MV-4-11 (cell line): ENCODE data around the gene MINDY3.
"Not testable (repeated sequence)": the region's sequence is repeated elsewhere in the genome, so short reads cannot be mapped to it uniquely, and the experiment has no call there.

Experiments used
- DNase-seq: peaks from one replicate; lab custom pipeline; 2025; lab: John Stamatoyannopoulos, UW

The MINDY3 gene

GRCh38 chr10:15859906-15860691, at the start of gene MINDY3:
MINDY3 (minus strand) TSS chr10:15860507; CDS start chr10:15860299, 208 bp downstream.
- peak; percentile 82 for DNase-seq

DNA sequence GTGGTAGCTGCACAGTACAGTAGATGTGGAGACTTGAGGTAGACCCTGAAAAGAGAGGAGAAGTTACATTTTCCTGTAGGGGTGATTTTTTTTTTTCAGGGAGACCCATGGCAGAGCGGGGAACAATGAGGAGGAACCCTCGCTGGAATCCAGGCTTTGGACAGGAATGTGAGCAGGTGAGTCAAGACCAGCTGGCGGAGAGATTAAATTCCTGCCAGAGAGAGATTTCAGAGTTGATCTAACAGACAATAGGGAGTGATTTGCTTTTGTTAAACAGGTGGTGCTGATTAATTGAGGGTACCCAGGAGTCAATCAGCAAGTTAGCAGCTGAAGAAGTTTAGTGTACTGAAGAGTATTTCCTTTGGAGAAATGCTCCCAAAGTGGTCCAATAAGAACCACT, 41.6 kb upstream of the MINDY3 start:
- DNase-seq, result no peak

DNA sequence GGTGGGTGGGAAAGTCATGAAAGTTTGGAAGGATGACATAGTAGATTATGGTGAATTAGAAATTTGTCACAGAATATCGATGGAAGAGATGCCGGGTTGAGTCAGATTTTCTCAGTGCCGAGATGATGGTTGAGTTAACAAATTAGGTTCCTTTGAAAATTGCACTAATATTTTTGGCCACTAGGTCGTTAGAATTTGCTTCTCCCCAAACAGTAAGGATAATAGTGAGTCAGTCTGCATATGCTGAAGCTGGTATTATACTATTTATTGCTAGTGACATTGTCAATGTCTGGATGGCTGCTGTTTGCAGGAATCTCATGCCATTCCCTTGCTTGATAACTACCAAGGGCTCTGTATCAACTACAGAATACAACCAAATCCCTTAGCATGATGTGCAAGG, 37.7 kb upstream of the MINDY3 start:
- DNase-seq, result no peak

DNA sequence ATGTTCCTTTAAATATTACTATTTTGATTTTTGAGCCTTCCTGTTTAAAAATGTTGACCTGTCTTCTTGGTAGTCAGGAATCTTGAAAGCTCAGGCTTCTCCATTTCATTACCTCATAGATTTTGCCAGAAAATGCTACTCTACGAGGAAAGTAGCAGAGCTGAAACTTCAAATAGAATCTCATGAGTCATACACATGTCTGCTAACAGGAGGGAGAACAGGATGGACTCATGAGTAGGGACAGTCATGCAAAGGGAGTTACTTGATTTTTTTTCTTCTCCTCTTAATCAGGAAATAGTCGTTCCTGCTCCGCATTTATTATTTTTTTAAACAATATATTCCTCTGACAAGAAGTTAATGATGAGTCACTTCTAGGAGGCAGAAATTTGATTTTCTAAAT, 37.0 kb upstream of the MINDY3 start:
- DNase-seq, result no peak

GRCh38 chr10:15896654-15897053, 36.3 kb upstream of the MINDY3 start:
- DNase-seq, result no peak

DNA sequence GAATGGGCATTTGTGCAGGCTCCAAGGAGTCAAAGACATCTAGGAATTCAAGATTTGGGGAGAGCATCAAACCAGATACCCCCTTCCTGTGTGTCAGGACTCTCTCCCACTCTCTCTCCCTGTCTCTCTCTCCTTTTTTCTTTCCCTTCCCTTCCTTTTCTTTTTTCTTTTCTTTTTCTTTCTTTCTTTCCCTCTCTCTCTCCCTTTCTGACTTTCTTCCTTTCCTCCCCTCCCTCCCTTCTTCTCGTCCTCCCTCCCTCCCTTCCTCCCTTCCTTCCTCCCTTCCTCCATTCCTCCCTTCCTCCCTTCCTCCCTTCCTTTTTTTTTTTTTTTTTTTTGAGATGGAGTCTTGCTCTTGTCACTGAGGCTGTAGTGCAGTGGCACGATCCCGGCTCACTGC, 24.1 kb upstream of the MINDY3 start:
- DNase-seq, result no peak

GRCh38 chr10:15881542-15881941, 21.2 kb upstream of the MINDY3 start:
- no peak for DNase-seq

DNA sequence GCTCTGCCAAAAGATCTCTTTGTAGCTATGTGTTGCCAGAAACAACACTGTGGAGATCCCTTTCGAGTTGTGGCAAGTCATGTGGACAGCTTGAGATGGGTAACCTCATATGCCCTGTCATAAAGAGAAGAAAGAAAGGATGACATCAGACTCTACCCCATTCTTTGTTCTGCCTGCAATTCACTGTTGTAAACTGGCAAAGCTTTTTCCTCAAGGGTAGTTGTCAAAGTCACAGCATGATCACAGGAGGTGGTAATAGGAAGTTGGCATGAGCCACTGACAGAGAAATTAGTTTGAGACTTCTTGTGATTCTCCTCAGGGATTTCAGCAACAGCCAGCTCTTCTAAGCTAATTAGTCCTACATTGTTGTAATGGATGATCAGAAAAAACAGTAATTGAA, 19.4 kb upstream of the MINDY3 start:
- peak; percentile 8 for DNase-seq

DNA sequence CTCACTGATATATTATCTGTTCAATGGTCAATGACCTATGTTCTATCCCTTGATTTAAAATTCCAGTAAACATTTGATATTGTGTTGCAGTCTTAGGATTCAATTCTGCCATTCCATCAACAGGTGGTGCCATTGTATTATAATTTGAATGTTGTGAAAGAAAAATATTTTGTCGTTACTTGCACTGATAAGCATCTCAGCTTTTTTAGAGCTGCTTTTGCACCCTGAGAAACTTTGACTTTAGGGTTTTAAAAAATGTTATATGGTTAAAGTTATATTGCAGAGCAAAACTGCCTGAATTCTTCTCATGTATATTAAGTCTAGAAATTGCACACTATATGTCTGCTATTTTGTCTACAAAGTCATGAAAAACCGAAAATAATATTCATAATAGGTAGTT, 18.8 kb upstream of the MINDY3 start:
- DNase-seq, result peak; percentile 21

DNA sequence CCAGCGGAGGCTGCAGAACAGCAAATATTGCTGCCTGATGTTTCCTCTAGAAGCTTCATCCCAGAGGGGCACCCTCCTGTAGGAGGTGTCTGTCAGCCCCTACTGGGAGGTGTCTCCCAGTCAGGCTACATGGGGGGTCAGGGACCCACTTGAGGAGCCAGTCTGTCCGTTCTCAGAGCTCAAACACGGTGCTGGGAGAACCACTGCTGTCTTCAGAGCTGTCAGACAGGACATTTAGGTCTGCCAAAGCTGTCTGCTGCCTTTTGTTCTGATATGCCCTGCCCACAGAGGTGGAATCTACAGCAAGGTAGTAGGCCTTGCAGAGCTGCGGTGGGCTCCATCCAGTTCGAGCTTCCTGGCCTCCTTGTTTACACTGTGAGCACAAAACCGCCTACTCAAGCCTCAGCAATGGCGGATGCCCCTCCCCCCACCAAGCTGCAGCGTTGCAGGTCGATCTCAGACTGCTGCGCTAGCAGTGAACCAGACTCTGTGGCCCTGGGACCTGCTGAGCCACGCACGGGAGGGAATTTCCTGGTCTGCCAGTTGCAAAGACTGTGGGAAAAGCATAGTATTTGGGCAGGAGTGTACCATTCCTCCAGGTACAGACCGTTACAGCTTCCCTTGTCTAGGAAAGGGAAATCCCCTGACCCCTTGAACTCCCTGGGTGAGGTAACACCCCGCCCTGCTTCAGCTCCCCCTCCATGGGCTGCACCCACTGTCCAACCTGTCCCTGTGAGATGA, 17.7 kb upstream of the MINDY3 start:
- no peak for DNase-seq

DNA sequence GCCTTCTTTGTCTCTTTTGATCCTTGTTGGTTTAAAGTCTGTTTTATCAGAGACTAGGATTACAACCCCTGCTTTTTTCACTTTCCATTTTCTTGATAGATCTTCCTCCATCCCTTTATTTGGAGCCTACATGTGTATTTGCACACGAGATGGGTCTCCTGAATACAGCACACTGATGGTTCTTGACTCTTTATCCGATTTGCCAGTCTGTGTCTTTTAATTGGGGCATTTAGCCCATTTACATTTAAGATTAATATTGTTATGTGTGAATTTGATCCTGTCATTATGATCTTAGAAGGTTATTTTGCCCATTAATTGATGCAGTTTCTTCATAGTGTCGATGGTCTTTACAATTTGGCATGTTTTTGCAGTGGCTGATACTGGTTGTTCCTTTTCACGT, 16.0 kb upstream of the MINDY3 start:
- not testable (repeated sequence) for DNase-seq

DNA sequence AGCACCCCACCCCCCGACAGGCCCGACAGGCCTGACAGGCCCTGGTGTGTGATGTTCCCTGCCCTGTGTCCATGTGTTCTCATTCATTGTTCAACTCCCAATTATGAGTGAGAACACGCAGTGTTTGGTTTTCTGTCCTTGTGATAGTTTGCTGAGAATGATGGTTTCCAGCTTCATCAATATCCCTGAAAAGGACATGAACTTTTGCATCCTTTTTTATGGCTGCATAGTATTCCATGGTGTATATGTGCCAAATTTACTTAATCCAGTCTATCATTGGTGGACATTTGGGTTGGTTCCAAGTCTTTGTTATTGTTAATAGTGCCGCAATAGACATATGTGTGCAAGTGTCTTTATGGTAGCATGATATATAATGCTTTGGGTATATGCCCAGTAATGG, 12.3 kb upstream of the MINDY3 start:
- DNase-seq, result not testable (repeated sequence)

DNA sequence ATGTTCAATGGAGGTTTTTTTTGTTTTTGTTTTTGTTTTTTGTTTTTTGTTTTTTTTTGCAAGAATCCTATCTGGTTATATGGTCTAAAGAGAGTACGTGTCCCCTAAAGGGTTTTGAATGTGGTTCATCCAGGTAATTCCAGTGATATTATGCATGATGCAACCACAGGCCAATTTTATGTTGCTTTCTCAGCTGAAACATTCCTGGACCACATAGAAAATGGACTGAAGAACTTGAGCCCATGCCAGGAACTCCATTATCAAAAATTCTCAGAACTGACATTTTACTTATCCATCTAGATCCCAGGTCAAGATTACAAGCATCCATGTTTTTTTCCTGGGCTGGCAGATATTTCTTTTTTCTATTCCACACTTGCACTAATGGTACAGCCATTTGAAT, 11.5 kb upstream of the MINDY3 start:
- DNase-seq, result no peak

DNA sequence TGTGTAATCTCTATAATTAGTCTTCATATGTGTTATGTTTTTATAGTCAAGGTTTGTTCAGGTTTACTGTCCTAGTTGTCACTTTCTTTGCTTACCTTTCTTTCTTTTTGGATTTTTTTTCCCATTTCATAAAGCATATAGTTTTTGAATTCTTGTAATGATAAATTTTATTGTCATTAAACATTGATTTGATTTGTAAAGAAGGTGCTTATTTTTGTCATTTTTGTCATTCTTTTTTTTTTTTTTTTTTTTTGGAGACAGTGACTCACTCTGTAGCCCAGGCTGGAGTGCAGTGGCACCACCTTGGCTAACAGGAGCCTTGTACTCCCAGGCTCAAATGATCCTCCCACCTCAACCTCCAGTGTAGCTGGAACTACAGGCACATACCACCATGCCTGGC, 9.6 kb upstream of the MINDY3 start:
- DNase-seq, result no peak

DNA sequence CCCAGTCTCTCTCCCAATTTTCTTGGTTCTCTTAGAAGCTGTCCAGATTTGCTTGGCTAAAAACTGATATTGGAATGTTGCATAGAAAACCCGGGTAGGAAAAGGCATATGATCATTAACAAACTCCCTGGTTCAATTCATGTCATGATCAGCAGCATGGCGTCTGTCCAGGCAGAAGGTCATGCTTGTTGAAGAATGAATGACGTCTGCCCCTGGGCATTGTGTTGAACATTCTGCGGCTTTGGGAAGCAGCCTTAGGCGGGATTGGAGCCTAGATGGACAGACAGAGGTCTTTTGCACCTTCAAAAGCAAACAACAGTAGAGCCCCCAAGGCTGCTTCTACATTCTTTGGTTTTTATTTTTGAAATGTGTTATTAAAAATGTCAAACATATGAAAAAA, 7.7 kb upstream of the MINDY3 start:
- no peak for DNase-seq

- no peak for DNase-seq
Observed at GRCh38 chr10:15865304-15865703, 5.0 kb upstream of the MINDY3 start.

- DNase-seq, result no peak
Observed at GRCh38 chr10:15864419-15864818, 4.1 kb upstream of the MINDY3 start.

- DNase-seq, result no peak
Observed at GRCh38 chr10:15863733-15864132, 3.4 kb upstream of the MINDY3 start.

- no peak for DNase-seq
Observed at GRCh38 chr10:15863323-15863722, 3.0 kb upstream of the MINDY3 start.

DNA sequence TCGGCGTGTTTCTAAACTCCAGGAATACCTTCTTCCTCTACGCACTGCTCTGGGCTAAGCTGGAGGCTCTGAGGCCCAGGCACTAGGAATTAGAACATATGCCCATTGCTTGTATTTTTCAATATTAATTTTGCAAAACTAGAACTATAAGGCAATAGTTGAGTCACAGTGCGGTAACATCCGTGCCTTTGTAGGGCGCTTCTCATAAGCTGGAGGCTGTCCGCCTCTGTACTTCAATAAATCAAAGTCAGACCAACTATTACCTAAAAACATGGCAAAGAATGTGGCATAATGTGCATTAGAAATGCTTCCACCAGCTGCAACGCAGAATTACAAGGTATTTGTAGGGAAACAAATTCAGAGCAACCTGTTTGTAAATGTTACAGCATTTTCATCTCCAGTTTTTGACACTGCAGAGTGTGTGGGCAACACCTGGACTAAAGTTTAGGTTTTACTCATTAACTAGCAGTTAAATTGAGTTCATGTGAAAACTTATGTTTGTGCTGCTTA, 440 bp upstream of the MINDY3 start:
- DNase-seq, result no peak

- no peak for DNase-seq
Observed at GRCh38 chr10:15859509-15859905, 800 bp downstream of the MINDY3 start.

DNA sequence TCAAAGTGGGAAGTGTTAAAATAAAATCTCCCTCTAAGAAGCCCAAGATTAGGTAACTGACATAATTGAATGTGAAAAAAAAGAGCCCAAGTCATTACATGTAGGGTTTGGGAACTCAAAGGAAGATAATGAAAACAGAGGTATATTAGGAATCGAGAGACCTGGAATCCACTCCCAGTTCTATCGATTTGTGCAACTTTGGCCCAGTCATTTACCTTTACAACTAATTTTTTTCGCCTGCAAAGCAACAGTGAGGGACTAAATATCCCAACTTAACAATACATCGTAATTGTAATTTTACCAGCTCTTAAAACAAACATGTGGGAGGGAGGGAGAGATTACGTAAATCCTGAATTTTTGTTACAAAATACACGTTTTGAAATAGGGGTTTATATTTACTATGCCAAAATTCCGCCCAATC, 1.4 kb downstream of the MINDY3 start:
- no peak for DNase-seq

DNA sequence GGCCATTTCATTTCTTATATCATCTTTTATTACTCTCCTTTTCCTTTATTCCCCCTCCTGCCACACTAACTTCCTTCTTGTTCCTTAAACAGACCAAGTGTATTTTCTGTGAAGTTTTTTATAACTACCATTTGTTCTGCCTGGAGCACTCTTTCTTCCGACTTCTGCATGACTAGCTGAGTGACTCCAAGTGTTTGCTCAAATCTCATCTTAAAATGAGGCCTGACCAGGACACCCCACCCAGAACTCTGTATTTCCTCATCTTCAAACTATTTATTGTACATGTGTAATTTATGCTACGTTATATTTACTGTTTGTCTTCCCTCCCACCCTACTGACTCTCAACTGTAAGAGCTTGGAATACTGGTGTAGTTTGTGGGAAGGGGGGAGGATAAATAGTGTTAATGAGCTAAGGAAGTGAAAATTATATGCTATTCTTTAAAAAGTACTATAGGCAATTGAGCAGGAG, 3.2 kb downstream of the MINDY3 start:
- no peak for DNase-seq
